NB4 (cell line): Measurements from ENCODE around the gene RASGEF1B.

Experiments used
- POLR2A ChIP-seq: IDR thresholded peaks from 2 replicates; pipeline ENCODE4 v1.6.1; 2011; ENCODE audit warnings: mild to moderate bottlenecking; ENCODE audit not compliant: insufficient read length; ENCODE audit errors: extremely low read depth
- TF ChIP-seq, protein P1 (sequence below): IDR thresholded peaks from one replicate; pipeline ENCODE4 v1.5.1; 2012; ENCODE audit warnings: low read depth, low read length
- TF ChIP-seq, protein P2 (sequence below): IDR thresholded peaks from 2 replicates; pipeline ENCODE4 v1.6.1; 2011; ENCODE audit warnings: low read depth, low read length

DNA sequence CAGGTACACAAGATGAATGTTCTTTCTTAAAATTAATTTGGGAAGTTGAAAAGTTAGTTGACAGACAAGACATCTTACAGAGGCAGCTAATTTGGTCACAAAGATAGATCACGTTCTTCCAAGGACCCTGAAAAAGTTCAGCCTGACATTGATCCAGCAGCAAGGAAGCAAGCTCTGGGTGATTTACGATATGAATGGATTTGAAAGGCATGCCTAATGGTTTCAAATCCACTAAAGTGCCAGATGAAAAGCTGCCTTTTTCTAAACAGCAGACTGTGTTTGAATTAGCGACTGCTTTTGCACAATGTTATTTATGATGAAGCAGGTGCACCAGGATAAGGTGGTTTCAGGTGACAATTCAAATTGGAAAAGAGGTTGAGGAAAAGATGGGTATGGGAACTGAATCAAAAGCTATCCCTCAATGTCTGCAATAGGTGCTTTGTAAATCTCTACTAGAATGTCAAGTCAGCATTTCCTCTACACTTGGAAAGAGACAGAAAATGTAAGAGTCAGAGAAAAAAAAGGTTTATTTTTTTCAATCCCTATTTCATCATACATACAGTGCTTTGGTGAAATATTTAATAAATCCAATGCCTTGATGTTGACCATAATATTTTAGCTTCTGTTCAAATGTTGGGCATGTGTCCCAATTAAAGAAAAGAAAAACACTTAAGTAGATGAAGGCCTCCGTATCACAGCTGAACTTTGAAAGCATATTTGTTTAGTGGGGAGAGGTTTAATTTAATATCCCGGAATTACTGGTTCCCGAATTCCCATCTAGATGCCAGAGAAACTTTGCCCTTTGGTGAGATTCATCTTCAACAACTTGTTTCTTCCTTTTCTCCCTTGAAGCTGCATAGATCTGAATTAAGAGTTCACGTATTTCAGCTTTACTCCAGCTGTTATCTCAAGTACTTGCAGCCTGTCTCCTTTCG lies 6.0 kb downstream of the RASGEF1B start:
- TF ChIP-seq, protein P1, sequence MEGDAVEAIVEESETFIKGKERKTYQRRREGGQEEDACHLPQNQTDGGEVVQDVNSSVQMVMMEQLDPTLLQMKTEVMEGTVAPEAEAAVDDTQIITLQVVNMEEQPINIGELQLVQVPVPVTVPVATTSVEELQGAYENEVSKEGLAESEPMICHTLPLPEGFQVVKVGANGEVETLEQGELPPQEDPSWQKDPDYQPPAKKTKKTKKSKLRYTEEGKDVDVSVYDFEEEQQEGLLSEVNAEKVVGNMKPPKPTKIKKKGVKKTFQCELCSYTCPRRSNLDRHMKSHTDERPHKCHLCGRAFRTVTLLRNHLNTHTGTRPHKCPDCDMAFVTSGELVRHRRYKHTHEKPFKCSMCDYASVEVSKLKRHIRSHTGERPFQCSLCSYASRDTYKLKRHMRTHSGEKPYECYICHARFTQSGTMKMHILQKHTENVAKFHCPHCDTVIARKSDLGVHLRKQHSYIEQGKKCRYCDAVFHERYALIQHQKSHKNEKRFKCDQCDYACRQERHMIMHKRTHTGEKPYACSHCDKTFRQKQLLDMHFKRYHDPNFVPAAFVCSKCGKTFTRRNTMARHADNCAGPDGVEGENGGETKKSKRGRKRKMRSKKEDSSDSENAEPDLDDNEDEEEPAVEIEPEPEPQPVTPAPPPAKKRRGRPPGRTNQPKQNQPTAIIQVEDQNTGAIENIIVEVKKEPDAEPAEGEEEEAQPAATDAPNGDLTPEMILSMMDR = no peak
- TF ChIP-seq POLR2A = no peak
- TF ChIP-seq, protein P2, sequence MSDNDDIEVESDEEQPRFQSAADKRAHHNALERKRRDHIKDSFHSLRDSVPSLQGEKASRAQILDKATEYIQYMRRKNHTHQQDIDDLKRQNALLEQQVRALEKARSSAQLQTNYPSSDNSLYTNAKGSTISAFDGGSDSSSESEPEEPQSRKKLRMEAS = no peak
